Cardiac atrium fibroblast (primary cell): ENCODE results near the gene TEX2. TPM values are rescaled to one million over a fixed set of nuclear protein-coding genes. Genes with fewer than 3 reads are reported as not detected.

Experiments
- total RNA-seq: library from RNA; depleted of rRNA; stranded (reverse); fragments of >200 nt; gene quantifications from 2 replicates; pipeline ENCODE4 v1.2.3, GENCODE V29; 2015

TEX2 gene
- 16.8 and 23.7 TPM in 2 replicates for total RNA-seq

GRCh38 chr17:64263000-64263766 is at the start of gene TEX2:
Gene TEX2 (minus strand): TSS chr17:64263260. CDS start chr17:64214217, 49,043 bp downstream.

GRCh38 chr17:64129765-64130558 is 133.1 kb downstream of the TEX2 start, which contains the start of gene ERN1:
Gene ERN1 (minus strand): TSS chr17:64130144. CDS start chr17:64130029, 115 bp downstream.

Other genes with a start within 250 kb of the TEX2 start
- gene ICAM2, start 242.6 kb downstream of the TEX2 start, total RNA-seq, result 6.9 and 31.8 TPM in 2 replicates
- 5.2 and 13.6 TPM in 2 replicates for gene ERN1, start 133.1 kb downstream of the TEX2 start, total RNA-seq
- 25.8 and 32.5 TPM in 2 replicates for gene PECAM1, start 127.6 kb upstream of the TEX2 start, total RNA-seq
- gene MILR1, start 185.9 kb upstream of the TEX2 start, total RNA-seq, result 11.7 and 15.4 TPM in 2 replicates
- gene POLG2, start 233.8 kb upstream of the TEX2 start, total RNA-seq, result 2.9 and 4.0 TPM in 2 replicates
- 377 and 688 TPM in 2 replicates for gene DDX5, start 243.0 kb upstream of the TEX2 start, total RNA-seq
- gene CEP95, start 243.7 kb upstream of the TEX2 start, total RNA-seq, result 9.4 and 17.2 TPM in 2 replicates